Neural cell (in vitro differentiated cells): ENCODE measurements around the gene NSL1.

ENCODE experiments used
- CTCF ChIP-seq: fragments of 450-650 bp; IDR thresholded peaks from 2 replicates; pipeline ENCODE4 v1.5.1; 2014; ENCODE audit warnings: antibody characterized with exemption, mild to moderate bottlenecking, moderate library complexity; ENCODE audit not compliant: poor library complexity, severe bottlenecking
- EP300 ChIP-seq: fragments of 450-650 bp; conservative IDR thresholded peaks from 2 replicates; pipeline ENCODE4 v1.6.1; 2014; ENCODE audit warnings: antibody characterized with exemption, mild to moderate bottlenecking, moderate library complexity; ENCODE audit not compliant: poor library complexity, severe bottlenecking
- POLR2AphosphoS5 ChIP-seq: IDR thresholded peaks from 2 replicates; pipeline ENCODE4 v1.6.1; 2012
- RAD21 ChIP-seq: fragments of 450-650 bp; conservative IDR thresholded peaks from 2 replicates; pipeline ENCODE4 v1.6.1; 2014; ENCODE audit warnings: antibody characterized with exemption, mild to moderate bottlenecking, moderate library complexity
- TAF1 ChIP-seq: IDR thresholded peaks from 2 replicates; pipeline ENCODE4 v1.6.1; 2012; ENCODE audit warnings: low read depth

DNA sequence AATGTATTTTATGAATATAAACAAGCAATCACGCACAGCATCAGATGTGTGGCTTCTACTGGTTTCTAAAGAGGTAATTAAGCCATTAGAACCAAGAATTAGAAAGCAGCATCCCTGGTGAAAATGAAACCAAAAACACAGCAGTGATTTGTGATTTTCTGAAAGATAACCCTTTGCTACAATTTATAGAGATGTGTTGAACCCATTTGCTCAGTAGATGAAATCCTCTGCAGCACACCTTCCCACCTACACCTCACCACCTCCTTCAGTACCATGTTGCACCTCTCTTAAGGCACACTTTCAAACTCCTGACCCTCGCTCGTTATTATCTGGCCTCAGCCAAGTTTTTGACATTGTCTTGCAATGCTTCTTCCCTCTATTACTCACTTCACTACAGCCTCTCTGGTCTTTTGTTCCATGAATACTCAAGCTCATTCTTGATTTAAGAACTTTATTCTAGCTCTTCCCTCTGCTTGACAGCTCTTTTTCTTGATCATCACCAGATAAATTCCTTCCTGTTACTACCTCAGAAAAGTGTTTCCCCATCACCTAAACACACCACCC is 38.6 kb downstream of the NSL1 start:
- TF ChIP-seq CTCF (no peak), POLR2AphosphoS5 (no peak), EP300 (no peak), TAF1 (no peak), RAD21 (no peak)
